Gastrocnemius medialis (tissue), 4 donors: ENCODE measurements around the gene RERE.

Experiments used
- POLR2A ChIP-seq, 2 donors: fragments of 450-650 bp; IDR thresholded peaks; one replicate each; pipeline ENCODE4 v1.6.1; 2017; ENCODE audit warnings: antibody characterized with exemption in 2 of 2, mild to moderate bottlenecking in 2 of 2, moderate library complexity in 2 of 2
- TF ChIP-seq, protein P1 (sequence below), 5 experiments: fragments of 450-650 bp in 3 of 5; fragments of 200-600 bp in 2 of 5; sonication (generic) in 2 of 5; IDR thresholded peaks in 4 of 5; conservative IDR thresholded peaks in 1 of 5; 1 replicate in 4 of 5; 2 replicates in 1 of 5; pipeline ENCODE4 v1.5.1; 2016 to 2019; ENCODE audit warnings: antibody characterized with exemption in 5 of 5, mild to moderate bottlenecking in 3 of 5, moderate library complexity in 3 of 5

DNA sequence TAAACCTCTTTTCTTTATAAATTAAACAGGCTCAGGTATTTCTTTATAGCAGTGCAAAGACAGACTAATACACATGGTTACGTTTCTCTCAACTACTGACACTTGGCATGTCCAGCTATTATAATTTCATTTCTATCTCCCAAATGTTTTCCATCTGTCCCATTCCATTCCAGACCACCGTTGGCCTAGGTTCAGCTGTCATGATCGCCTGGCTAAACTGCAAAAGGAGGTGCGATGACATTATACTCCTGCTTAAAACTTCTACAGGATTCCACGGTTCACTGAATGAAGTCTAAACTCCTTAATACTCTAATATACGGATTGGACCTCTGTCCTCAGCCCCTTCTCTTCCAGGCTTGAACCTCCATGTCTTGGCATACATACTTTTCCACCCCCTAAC lies 72.1 kb downstream of the RERE start:
- TF ChIP-seq, protein P1, sequence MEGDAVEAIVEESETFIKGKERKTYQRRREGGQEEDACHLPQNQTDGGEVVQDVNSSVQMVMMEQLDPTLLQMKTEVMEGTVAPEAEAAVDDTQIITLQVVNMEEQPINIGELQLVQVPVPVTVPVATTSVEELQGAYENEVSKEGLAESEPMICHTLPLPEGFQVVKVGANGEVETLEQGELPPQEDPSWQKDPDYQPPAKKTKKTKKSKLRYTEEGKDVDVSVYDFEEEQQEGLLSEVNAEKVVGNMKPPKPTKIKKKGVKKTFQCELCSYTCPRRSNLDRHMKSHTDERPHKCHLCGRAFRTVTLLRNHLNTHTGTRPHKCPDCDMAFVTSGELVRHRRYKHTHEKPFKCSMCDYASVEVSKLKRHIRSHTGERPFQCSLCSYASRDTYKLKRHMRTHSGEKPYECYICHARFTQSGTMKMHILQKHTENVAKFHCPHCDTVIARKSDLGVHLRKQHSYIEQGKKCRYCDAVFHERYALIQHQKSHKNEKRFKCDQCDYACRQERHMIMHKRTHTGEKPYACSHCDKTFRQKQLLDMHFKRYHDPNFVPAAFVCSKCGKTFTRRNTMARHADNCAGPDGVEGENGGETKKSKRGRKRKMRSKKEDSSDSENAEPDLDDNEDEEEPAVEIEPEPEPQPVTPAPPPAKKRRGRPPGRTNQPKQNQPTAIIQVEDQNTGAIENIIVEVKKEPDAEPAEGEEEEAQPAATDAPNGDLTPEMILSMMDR (IDR thresholded peaks at IDR 0.05 in 4 of 5, conservative IDR thresholded peaks at IDR 0.05 in 1 of 5): no peak
- TF ChIP-seq POLR2A (IDR thresholded peaks at IDR 0.05): no peak
